ENCODE data around the gene SERPINA6. TPM values are rescaled to one million over a fixed set of nuclear protein-coding genes. Genes with fewer than 3 reads are reported as not detected.
"Not testable (repeated sequence)": the region's sequence is repeated elsewhere in the genome, so short reads cannot be mapped to it uniquely, and the experiment has no call there.

SERPINA6 gene
- total RNA-seq, 2 donors from 2014 or later, result 0.61 TPM; not detected in 1

DNA sequence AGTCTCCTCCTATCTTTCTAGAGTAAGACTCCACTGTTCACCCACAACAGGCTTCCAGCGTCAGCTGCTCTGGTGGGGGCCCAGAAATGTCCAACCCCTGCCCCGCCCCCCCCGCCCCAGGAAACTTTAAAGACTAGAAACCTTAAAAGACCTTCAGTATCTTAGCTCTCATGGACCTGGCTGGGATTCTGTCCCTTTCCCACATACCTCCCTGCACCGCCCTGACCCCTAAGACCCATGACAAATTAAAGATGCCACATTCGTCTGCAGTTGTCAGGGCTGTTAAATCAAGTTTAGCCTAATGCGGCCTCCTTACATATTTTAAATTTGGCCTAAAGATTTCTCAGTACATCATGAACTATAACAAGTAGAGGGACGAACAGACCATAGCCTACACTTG is 20.0 kb downstream of the SERPINA6 start:
- Mint-ChIP-seq H3K9me3 (peaks cover 5% of the 10 kb centered on the region), H3K27ac (no peak overlapping the region), H3K36me3 (ENCODE audit: low read depth) (peaks cover 5% of the 10 kb centered on the region), H3K4me1 (no peaks in the 10 kb centered on the region), H3K4me3 (no peak overlapping the region), H3K27me3 (no peaks in the 10 kb centered on the region)
- ATAC-seq (replicated peaks), result no peak

DNA sequence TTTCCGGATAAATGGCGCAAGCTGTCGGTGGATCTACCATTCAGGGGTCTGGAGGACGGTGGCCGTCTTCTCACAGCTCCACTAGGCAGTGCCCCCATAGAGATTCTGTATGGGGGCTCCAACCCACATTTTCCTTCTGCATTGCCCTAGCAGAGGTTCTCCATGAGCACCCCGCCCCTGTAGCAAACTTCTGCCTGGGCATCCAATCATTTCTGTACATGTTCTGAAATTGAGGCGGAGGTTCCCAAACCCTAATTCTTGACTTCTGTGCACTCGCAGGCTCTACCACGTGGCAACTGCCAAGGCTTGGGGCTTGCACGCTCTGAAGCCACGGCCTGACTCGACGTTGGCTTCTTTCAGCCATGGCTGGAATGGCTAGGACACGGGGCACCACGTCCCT is 25.0 kb downstream of the SERPINA6 start:
- Mint-ChIP-seq H3K9me3 (peaks cover 4% of the 10 kb centered on the region), H3K4me1 (peaks cover 7% of the 10 kb centered on the region), H3K36me3 (ENCODE audit: low read depth) (peaks cover 21% of the 10 kb centered on the region), H3K4me3 (no peak overlapping the region), H3K27ac (no peak overlapping the region), H3K27me3 (no peaks in the 10 kb centered on the region)
- ATAC-seq (replicated peaks), result no peak

DNA sequence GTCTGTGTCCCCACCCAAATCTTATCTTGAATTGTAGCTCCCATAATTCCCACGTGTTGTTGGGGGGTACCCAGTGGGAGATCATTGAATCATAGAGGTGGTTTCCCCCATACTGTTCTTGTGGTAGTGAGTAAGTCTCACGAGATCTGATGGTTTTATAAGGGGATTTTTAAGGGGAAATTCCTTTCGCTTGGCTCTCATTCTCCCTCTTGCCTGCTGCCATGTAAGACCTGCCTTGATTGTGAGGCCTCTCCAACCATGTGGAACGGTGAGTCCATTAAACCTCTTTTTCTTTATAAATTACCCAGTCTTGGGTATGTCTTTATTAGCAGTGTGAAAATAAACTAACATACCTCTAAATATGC is 27.0 kb downstream of the SERPINA6 start:
- Mint-ChIP-seq H3K4me3 (peak overlapping the region; percentile 68), H3K36me3 (ENCODE audit: low read depth) (peaks cover 21% of the 10 kb centered on the region), H3K27ac (peak overlapping the region; percentile 64)
- H3K27me3 Mint-ChIP-seq, H3K4me1 Mint-ChIP-seq, H3K9me3 Mint-ChIP-seq: not testable (repeated sequence)
- ATAC-seq (replicated peaks), result peak; percentile 77

DNA sequence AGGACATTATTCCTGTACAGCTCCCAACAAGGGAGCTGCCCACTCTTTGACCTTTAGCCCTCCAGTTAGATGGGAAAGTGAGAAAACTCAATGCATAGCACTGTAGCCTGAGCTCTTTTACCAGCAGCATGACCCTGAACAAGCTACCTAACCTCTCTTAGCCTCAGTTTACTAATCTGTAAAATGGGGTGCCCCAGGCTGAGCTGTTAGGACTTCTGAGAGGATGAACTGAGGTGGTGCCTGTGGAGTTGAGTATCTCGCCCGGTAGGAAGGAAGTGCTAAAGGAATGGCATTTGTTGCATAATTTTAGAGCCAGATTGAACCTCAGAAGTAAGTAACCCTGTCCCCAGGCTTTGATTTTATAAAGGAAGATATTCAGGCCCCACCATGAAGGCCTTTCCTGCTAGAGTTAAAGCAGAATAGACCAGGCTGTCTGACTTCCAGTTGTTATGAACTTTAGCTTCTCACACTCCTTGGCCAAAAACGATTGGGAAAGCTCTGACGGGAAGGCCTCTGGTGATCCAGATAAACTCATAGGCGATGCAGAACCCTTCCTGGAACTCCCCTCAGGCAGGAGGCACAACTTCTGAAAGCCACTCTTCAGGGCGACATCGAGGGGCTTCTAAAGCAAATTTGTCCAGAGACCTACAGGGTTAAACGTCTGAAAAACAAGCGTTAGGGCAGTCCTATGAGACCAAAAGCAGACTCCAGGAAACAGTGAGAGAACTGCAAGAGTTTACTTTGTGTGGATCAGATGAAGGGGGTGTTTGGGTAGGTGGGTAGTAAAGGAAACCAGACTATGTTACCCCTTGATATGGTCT is 27.6 kb downstream of the SERPINA6 start:
- Mint-ChIP-seq H3K36me3 (ENCODE audit: low read depth) (peaks cover 21% of the 10 kb centered on the region), H3K4me1 (peaks cover 7% of the 10 kb centered on the region), H3K4me3 (peak overlapping the region; percentile 68), H3K27ac (peak overlapping the region; percentile 64), H3K27me3 (no peaks in the 10 kb centered on the region), H3K9me3 (peaks cover 4% of the 10 kb centered on the region)
- no peak for ATAC-seq (replicated peaks)

DNA sequence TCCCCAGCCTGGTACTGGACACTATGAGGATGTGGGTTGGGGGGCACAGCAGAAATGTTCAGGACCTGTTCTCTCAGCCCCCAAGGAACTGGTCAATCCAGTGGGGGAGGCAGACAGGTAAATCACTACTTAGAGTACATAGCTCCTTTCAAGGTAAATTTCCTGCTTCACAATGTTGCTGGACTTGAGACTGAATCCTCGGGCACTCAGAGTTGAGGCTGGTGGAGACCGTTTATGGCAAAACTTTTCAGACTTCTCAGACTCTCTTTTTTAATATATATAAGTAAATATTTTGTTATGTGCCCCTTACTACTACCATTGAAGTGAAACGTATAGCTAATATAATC is 29.6 kb downstream of the SERPINA6 start:
- Mint-ChIP-seq H3K4me1 (peaks cover 7% of the 10 kb centered on the region), H3K4me3 (no peak overlapping the region), H3K9me3 (peaks cover 4% of the 10 kb centered on the region), H3K27me3 (no peaks in the 10 kb centered on the region), H3K36me3 (ENCODE audit: low read depth) (peaks cover 18% of the 10 kb centered on the region), H3K27ac (no peak overlapping the region)
- ATAC-seq (replicated peaks), result no peak

DNA sequence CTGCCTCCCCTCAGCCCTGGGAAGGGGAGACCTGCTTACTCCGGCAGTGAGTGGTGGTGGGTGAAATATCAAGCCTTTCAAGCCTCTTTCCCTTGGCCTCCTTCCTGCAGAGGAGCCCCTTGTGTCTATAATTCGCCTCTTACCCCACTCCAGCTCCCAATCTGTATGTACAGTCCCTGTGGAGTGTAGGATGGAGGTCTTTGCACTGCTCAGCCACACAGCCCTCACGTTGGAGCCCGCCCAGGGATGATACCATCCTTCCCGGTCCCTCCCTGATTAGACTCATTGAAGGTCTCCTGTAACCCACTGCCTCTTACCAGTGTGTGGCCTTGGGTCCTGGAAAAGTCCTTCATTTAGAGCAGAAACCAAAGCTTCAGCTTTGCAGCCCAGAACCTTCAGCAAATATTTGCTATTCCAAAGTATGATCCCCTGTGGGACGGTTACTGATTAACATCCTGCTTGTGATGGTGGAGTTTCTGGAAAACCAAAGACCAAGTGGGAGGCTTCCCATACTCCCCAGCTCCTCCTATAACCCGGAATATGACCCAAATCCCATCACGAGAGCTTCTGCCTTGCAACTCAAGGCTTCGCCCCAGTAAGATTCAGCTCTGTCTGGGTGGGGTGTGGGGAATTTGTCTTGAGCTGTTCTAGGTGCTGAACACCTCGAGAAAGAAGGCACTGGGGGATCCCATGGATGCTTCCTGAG is 30.1 kb downstream of the SERPINA6 start, which contains the start of gene SERPINA10:
TSS of gene SERPINA10 (minus strand) at position 397 of the 706 bp plus-strand sequence. CDS start 2,675 bp downstream, outside the sequence.
- peaks cover 4% of the 10 kb centered on the region for H3K9me3 Mint-ChIP-seq

DNA sequence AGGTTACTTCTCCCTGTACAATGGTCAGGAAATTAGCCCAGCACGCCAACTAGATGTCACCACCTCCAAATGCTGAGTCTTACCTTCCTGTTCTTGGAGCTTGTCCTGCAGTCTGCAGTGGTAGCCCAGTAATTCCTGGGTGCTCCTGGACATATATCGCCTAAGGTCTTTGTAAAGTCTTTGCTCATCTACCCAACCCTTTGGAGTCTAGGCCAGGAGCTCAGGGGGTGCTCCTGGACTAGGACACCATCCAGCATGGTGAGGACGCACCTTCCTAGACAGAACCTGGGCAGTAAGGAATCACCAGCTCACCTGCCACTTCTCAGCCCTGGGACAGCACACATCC is 30.6 kb downstream of the SERPINA6 start:
- ATAC-seq (replicated peaks), result no peak
- Mint-ChIP-seq H3K27ac (no peak overlapping the region), H3K9me3 (peaks cover 4% of the 10 kb centered on the region), H3K36me3 (ENCODE audit: low read depth) (peaks cover 11% of the 10 kb centered on the region), H3K27me3 (no peaks in the 10 kb centered on the region), H3K4me1 (peaks cover 7% of the 10 kb centered on the region), H3K4me3 (no peak overlapping the region)

More for the DNA sequence above, 30.1 kb downstream of the SERPINA6 start, which contains the start of gene SERPINA10:
- Mint-ChIP-seq H3K27ac (no peak within 1 kb of the TSS), H3K4me1 (peaks cover 7% of the 10 kb centered on the region), H3K36me3 (ENCODE audit: low read depth) (peaks cover 15% of the 10 kb centered on the region), H3K27me3 (no peaks in the 10 kb centered on the region), H3K4me3 (no peak within 1 kb of the TSS)
- no peak for ATAC-seq (replicated peaks)

DNA sequence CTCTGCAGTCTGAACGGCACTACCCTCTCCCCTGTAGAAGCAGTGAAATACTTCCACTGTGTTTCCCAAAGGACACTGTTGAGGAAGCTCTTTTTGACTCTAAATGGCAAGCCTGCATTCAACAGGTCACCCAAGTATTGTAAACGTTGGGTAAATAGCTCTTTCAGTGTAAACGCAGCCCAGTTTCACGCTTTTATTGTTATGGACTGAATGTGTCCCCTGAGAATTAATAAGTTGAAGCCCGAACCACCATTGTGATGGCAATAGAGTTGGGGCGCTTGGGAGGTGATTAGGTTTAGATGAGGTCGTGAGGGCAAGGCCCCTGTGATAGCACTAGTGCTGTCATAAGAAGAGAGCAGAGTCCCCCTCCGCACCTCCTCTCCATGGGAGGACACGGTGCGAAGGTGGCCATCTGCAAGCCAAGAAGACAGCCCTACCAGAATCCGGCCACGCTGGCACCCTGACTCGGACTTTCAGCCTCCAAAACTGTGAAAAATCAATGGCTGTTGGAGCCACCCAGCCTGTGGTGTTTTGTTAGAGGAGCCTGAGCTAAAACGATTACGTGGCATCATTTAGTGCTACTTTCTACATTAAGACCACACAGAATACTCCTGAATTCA is 31.1 kb downstream of the SERPINA6 start:
- H3K27me3 Mint-ChIP-seq, result no peaks in the 10 kb centered on the region
- peaks cover 7% of the 10 kb centered on the region for H3K36me3 Mint-ChIP-seq (ENCODE audit: low read depth)
- peaks cover 7% of the 10 kb centered on the region for H3K4me1 Mint-ChIP-seq
- H3K9me3 Mint-ChIP-seq, result peaks cover 4% of the 10 kb centered on the region
- H3K4me3 Mint-ChIP-seq, result no peak overlapping the region
- ATAC-seq (replicated peaks), result no peak
- H3K27ac Mint-ChIP-seq, result no peak overlapping the region

DNA sequence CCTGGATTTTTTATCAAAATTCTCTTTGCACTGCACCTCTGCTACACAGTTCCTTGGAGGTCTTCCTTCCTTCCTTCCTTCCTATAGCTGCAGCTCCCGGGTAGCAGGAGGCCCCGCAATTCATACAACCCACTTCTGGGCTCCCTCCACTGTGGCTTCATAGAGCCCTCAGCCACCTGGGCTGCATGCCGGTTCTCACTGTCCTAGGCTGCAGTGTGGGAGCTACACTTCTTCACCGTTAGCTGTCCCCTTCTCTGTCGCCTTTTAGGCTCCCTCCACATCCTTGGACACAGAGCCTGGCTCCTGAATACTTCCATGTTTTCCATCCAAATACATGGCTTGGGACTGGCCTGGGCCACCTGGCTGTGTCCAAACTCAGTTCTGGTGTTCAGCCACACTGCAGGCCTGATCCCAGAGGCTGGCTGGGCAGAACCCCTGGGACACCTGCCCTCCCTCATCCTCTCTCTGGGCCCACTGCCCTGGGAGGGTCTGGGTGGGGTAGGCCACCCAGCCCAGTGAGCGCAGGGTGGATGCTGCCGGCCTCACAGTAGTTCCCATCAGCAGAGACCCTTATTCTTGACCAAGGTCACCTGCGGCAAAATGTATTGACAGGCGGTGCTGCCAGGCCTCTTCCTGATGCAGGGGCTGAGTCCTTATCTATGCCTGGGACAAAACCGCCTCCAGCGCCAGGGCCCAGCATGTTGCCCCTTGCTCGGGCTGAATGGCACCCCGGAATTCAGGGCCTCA is 31.8 kb downstream of the SERPINA6 start:
- peak overlapping the region; percentile 59 for H3K27ac Mint-ChIP-seq
- ATAC-seq (replicated peaks), result no peak
- H3K4me3 Mint-ChIP-seq, result no peak overlapping the region
- no peaks in the 10 kb centered on the region for H3K27me3 Mint-ChIP-seq
- H3K4me1 Mint-ChIP-seq, result peaks cover 2% of the 10 kb centered on the region
- H3K36me3 Mint-ChIP-seq (ENCODE audit: low read depth), result no peaks in the 10 kb centered on the region
- H3K9me3 Mint-ChIP-seq, result no peaks in the 10 kb centered on the region

DNA sequence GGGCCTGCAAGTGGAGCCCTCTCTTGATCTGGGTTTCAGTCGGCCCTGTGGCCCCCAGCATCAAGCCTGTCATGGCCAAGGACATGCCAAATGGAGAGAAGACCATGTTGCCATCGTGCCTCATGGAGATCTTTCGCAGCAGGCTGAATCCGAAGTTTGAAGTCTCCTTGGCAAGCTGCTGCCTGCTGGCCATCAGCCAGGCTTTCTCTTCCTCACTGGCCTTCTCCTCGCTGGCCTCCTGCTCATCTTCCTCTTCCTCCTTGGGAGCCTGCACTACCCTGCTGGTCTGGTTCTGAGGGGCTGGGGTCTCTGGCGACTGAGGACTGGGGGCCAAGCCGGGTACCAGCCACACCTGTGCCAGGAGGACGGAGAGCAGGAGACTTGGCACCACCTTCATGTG is 32.9 kb downstream of the SERPINA6 start:
- no peaks in the 10 kb centered on the region for H3K9me3 Mint-ChIP-seq
- no peak for ATAC-seq (replicated peaks)
- H3K27ac Mint-ChIP-seq, result no peak overlapping the region
- H3K4me3 Mint-ChIP-seq, result no peak overlapping the region
- H3K4me1 Mint-ChIP-seq, result no peaks in the 10 kb centered on the region
- H3K27me3 Mint-ChIP-seq, result no peaks in the 10 kb centered on the region
- no peaks in the 10 kb centered on the region for H3K36me3 Mint-ChIP-seq (ENCODE audit: low read depth)

DNA sequence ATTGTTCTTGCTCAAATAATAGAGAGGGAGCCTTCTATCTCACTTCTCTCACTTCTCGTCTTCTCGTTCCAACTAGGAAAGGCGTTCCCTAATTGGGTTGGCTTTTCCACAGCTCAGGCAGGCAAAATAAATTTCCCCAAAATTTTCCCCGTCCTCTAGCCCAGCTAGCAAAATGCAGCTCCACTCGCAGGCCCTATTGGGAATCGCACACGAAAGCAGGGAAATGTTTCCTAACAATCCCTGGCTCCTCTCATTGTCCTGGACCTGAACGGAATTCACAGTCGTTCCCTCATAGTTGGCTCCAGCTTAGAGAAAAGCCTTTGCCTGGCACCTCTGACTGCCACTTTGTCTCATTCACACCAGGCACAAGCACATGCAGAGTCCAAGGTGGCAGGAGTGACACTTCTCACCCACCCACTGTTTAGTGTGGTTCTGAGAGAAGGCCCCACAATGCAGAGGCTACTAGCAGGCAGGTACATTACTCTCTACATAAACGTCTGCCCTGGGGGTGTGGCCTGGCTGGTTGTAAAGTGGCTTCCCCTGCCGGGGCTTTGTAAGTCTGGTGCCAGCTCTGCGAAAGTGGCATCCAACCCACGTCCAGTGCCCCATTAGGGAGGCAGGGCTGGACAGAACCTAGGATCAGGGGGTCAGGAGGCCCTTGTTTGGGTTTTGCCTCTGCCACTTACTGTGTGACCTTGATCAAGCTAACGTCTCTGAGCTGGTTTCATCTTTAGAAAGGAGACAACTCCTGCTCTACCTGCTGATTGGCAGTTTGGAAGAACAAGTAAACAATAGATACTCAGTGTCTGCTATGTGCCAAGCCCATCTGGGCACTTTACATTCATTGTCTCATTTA is 34.3 kb downstream of the SERPINA6 start:
- no peaks in the 10 kb centered on the region for H3K4me1 Mint-ChIP-seq
- no peaks in the 10 kb centered on the region for H3K36me3 Mint-ChIP-seq (ENCODE audit: low read depth)
- H3K27me3 Mint-ChIP-seq, result no peaks in the 10 kb centered on the region
- H3K9me3 Mint-ChIP-seq, result no peaks in the 10 kb centered on the region
- no peak overlapping the region for H3K4me3 Mint-ChIP-seq
- no peak overlapping the region for H3K27ac Mint-ChIP-seq
- ATAC-seq (replicated peaks), result no peak

DNA sequence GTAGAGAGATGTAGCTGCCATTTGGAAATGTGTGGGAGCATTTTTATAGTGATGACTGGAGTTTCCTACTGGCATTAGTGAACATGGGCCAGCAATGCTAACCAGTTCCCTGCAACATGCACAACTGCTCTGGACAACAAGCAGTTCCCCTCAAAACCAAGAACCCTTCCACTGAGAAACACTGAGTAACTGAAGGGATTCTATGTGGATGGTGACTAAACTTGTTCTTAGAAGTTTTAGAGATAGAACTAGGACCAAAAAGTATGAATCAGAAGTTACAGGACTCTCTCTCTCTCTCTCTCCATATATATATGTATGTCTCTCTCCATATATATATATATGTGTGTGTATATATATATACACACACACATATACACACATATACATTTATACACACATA is 38.0 kb downstream of the SERPINA6 start:
- H3K4me1 Mint-ChIP-seq, result no peaks in the 10 kb centered on the region
- no peak overlapping the region for H3K4me3 Mint-ChIP-seq
- peaks cover 23% of the 10 kb centered on the region for H3K36me3 Mint-ChIP-seq (ENCODE audit: low read depth)
- ATAC-seq (replicated peaks), result peak; percentile 68
- H3K27ac Mint-ChIP-seq, result peak overlapping the region; percentile 11
- H3K9me3 Mint-ChIP-seq, result no peaks in the 10 kb centered on the region
- no peaks in the 10 kb centered on the region for H3K27me3 Mint-ChIP-seq

DNA sequence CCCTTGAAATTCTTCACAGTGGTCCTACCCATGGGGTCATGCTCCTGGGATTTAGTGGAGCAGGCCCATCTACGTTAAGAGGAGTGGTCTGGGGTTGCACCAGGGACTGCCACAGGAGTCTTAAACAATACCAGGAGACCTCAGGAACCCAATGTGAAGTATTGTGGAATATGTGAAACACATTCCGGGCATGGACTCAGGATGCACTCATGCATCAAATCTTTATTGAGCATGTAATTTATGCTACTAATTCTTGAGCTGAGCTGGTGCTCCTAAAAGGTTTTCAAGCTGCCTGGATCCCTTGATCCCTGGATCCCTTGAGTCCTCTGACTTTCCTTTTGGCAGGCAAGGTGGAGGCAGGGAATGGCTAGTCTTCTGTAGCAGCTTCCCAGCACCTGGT is 38.9 kb downstream of the SERPINA6 start:
- no peak for ATAC-seq (replicated peaks)
- no peaks in the 10 kb centered on the region for H3K9me3 Mint-ChIP-seq
- no peak overlapping the region for H3K27ac Mint-ChIP-seq
- H3K4me3 Mint-ChIP-seq, result no peak overlapping the region
- no peaks in the 10 kb centered on the region for H3K27me3 Mint-ChIP-seq
- H3K36me3 Mint-ChIP-seq (ENCODE audit: low read depth), result peaks cover 23% of the 10 kb centered on the region
- H3K4me1 Mint-ChIP-seq, result no peaks in the 10 kb centered on the region

All from activated T-helper 17 cell treated with anti-CD3 and anti-CD28 coated beads, Interleukin-2, amount 50 U/mL, for 72 hours (primary cell).